HG03520 (cell line): ENCODE results near the gene KCNA5.

Experiments
- ATAC-seq: cut with Tn5 transposase; IDR thresholded peaks from one replicate; pipeline ENCODE4 v1.9.1; 2021; ENCODE audit warnings: mild to moderate bottlenecking, moderate library complexity; ENCODE audit not compliant: unreplicated experiment

Gene KCNA5

DNA sequence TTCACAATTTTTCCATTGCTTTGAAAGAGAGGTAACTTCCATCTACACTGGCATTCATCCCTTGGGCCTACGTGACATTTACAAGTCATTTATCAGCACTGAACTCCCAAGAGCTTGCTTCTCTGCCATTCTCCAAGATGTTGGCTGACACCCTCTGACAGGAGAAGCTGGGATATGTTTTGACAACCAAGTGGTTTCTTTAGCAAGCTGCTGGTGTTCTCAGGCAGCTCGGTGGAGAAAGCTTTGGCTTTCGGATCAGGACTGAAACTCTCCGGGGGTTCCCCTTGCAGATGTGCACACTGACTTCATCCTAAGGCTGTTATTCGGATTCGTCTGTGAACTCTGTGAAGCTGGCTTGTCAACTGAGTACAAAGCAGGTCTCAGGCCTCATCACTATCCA lies 15.7 kb downstream of the KCNA5 start:
- no peak for ATAC-seq

DNA sequence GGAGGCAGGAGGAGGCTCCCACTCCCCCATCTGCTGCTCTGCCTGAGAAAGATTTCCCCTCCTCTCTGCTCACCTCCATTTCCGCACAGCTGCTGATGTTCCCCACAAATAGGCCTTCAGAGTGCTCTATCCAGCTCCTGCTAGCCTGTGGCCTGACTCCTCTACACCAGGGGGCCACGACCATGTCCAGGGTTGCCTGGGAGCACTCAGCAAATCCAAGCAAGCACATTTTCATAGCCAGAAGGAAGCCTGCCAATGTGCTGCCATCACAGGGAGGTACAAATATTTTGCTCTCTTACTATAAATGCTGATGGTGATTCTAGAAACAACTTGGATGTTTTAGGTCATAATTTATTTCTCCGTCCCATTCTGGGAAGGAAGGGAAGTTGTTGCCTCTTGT lies 17.3 kb downstream of the KCNA5 start:
- no peak for ATAC-seq

DNA sequence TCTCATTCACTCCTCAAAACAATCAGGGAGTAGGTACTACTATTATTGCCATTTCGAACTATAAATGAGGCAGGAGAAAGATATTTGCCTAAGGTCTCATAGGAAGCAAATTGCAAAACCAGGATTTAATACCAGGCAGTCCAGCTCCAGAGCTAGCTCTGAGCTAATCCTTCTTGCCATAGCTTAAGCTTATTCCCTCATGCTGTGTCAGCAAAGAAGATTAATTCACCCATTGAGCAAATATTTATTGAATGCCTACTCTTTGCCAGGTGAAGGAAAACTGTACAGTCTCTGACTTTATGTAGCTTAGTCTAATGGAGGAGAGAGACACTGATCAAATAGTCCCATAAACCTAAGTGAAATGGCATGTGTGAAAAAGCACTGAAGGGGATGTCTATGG lies 19.5 kb downstream of the KCNA5 start:
- no peak for ATAC-seq

DNA sequence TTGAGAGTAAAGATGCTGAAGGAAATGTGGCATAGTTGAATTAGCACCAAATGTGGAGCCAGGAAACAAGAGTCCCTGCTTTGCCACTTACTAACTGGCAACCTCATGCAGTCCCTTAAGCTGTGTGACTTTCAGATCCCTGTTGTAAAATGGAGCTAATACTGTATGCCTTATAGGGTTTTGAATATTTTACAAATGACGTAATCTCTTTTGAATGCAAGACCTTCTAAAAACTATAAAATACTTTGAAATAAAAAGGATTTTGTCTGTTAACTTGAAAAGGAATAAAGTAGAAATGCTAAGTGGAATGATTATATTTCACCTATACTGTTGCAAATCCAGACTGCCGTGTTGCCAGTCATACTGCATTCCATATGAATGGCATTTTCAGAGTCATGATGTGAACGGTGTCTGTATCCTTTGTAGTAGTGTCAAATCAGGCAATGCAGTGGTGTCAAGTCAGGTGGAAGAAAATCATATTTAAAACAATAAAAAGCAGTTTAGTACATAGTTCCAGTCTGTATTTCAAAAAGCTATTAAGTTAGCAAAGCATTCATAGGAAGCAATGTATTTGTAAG lies 21.3 kb downstream of the KCNA5 start:
- ATAC-seq = no peak

DNA sequence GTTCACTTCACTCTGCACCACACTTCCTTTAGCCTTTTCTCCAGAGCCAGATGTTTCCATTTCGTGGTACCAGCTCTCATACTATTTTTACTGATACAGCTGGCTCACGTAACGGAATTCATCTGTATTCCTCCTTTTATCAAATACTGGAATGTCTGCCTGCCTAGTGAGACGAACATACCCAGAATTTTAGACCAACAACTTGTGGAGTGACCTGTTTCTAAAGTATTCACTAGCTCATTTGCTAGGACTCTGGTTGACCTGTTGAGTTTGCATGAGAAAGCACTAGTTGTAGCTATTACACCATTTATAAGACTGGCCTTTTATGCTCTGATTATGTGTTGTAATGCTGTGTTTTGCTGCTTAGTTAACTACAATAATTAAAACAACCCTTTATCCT lies 22.6 kb downstream of the KCNA5 start:
- ATAC-seq = no peak

DNA sequence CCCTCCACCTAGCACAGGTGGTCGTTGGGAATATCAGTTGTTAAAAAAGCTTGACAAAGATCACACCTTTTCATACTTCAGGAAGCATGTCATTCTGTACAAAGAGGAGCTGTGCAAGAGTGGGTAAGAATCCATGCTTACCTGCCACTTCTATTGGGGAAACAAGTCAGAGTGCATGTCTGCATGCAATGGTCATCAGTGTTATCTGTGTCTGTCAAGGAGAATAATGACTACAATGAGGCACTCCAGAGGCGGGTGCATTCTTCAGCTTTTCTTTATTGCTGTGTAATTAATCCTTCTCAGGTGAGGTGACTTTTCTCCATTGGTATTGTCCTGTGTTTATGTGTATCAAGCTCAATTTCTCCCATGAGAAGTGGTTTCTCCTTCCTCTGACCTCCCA lies 24.4 kb downstream of the KCNA5 start:
- ATAC-seq = no peak

DNA sequence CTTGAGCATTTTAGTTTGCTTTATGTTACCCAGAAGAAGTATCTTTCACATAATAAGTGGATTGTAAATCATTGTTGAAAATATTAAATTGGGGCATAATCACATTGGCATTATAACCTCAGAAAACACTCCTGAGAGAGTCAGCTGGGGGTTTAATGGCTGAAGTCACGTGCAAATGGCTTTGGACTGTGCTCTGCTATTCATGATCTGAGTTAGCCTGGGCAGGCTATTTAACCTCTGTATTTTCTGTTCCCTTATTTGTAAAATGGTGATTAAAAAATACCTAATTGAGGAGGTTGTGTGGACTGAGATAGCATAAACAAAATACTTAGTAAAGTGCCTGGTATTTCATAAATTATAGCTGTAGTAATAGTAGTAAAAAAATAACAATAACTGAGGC lies 24.9 kb downstream of the KCNA5 start:
- no peak for ATAC-seq

DNA sequence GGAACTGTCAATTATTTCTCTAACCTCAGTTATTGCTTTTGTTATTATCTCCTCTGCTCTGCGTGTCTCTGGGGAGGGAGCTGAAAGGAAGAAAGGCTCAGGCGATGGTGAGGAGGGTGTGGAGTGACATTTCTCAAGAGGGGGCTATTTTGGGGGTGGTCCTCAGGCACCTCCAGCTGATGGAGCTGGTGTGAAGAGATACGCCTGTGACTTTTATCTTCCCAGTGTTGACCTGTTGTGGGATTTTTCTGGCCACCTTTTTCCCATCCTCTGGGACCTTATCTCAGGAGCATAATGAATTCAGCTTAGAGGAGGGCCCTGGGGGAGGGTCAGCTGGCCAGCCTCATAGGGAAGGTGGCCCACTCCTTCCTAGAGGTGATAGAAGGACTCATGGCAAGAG lies 26.4 kb downstream of the KCNA5 start:
- ATAC-seq = no peak

DNA sequence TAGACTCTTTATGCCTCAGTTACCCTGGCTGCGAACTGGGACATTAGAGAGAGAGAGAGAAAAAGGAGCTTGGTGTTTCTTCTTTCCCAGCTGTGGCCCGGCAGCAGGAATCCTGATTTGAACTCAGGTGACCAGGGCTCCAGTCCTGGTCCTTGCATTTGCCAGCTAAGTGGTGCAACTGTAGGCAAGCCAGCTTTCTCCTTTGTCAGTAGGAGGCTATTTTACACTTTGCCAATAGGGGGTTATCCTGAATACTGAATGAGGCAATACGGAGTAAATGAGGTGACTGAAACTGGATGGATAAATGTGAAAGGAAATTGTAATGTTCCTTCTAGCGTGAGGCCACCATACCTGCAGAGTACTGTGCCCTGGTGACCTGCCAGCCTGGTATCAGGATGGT lies 27.8 kb downstream of the KCNA5 start:
- ATAC-seq = no peak

DNA sequence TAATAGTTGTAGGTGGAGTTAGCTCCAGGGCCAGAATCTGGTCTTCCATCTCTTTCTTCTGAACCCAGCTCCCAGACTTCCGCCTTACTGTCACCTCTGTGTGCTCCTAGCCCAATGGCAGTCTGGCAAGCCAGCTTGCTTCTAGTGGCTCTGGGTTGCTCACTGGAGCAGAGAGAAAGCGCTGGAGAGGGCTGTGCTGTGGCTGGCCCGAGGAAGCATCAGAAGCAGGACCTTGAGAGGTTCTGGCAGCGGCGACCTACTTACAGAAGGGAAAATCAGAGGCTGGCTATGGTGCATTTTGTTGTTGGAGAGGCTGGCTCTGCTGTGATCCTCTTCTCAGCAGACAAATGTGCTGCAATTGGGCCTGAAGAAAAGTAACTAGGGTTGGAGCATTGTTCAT lies 28.6 kb downstream of the KCNA5 start:
- ATAC-seq = no peak

DNA sequence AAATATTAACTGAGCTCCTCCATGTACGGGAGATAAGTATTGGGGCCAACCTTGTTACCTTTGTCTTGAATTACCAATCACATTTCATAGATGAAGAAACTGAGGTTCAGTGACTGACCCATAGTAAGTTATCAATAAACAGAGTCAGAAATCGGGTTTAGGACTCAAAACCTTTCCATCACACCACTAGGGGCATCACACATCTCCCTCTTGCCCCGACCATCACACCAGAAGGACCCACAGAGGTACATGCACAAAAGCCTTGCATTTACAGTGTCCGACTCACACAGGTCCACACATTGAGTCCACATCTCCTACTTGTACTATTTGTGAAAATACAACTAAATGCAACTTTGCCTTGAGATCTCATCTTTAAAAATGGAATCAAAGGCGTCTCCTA lies 29.4 kb downstream of the KCNA5 start:
- ATAC-seq = no peak

DNA sequence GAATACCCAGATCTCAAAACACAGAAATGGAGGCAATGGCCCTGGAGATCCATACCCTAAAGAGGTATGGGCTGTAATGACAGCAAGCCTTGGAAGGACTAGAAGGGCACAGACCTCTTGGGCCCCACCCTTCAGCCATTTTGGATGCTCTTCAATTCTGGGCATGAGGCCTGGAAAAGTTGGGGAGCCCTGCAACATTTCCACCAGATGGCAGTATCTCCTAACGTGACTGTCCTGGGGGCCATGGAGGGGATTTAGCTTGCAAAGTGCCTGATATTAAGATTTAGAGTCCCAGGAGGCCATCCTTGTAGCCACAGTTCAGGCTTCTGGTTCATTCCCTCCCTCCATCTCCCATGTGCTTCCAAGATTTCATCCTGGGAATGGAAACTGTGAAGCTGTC lies 30.2 kb downstream of the KCNA5 start:
- ATAC-seq = no peak

DNA sequence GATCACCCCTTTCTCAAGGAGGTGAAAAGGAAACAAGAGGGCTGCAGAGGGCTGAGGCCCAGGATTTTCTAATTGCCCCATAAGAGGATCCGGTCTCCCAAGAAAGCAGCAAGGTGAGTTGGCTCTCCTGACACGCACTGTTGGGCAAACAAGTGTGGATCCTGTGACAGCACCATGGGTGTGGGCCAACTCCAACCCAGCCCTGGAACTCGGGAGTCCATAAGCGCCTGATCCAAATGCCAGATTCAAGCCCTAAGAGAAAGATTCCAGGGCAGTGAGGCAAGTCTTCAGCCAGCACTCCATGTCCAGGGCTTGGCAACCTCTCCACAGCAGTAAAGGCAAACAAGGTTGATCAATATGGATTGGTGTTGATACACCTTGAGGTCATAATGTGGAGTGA lies 33.1 kb downstream of the KCNA5 start:
- no peak for ATAC-seq

DNA sequence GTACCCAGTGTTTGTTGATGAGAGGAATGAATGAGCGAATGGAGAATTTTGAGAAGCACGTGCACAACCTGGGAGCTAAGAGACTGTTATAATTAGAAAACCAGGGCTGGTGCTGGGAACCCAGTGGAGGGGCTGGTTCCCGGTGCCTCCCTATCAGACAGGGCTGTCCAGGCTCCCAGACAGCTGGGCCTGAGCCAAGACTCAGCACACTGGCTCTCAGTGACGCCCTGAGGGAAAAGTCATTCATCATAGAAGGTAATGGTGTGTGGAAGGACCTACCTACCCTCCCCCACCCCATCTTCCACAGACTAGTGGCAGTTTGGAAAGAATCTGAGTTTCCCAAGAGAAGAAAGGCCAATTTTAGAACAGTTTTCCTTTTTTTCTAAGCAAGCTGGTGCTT lies 34.7 kb downstream of the KCNA5 start:
- no peak for ATAC-seq

DNA sequence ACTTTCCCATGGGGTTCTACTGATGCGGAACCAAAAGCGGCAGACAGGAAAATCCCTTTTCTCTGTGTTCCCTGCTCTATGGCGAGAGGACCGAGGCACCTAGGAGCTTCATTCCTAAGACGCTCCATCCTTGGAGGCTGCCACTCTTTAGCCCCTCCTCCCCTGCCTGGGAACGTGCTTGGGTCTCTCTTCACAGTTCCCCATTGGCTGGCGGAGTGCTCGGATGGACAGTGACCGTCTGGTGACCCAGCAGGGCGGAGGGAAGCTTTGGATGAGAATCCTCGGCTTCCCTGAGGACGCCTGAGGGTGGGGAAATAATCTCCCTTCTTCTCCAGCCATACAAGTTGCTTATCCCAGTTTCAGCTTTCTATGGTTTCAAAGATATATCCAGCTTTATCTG lies 37.3 kb downstream of the KCNA5 start:
- no peak for ATAC-seq

DNA sequence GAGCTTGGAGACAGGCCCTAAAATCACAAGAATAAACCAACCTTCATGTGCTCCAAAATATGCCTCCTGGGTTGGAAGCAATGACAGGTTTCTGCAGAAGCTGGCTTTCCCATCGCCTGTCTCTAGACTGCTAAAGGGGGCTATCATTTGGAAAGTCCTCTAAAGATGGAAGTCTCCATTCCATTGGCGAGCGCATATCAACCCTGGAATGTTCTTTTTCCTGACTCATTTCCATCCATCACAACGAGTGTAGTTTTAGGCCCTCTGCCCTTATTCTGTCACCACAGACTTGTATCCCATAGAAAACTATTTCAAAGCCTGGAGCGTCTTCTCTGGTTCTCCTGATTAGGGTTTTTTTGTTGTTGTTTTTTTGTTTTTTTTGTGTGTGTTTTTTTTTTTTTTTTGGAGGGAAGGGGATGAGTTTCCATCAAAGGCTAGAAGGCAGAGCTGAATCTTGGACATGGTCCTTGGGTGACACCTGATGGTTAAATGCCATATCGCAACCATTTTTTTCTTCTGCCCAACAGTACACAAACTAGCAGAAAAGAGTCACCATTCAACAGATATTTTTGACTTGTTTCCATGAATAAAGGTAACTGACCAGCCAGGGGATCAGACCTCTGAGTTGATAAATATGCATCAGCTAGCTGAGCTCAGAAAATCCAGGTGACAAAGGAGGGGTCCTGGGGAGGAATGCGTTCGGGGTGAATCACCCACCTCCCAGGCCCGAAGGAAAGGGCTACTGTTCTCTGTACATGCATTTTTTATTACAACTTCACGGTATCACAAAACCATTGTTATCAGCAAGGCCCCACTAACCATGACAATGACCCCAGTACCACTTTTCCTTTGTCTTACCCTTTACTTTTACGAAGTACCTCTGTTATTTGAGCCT lies 40.5 kb downstream of the KCNA5 start:
- no peak for ATAC-seq

DNA sequence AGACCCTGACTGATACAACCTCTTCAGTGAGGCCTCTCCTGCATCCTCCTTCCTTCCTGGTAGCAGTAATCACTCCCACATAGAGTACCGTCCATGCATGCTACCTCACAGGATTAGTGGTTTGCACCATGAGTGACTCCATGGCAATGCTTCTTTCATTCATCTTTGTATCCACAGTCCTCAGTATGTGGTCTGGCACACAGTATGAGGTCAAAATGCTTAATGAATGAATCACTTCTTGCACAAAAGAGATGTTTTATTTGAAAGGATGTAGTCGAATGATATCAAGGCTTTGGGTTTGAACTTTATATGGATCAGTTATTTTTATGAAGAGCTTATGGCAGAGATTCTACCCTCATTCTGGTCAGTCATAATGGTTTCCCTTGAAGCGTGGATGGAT lies 42.2 kb downstream of the KCNA5 start:
- no peak for ATAC-seq

DNA sequence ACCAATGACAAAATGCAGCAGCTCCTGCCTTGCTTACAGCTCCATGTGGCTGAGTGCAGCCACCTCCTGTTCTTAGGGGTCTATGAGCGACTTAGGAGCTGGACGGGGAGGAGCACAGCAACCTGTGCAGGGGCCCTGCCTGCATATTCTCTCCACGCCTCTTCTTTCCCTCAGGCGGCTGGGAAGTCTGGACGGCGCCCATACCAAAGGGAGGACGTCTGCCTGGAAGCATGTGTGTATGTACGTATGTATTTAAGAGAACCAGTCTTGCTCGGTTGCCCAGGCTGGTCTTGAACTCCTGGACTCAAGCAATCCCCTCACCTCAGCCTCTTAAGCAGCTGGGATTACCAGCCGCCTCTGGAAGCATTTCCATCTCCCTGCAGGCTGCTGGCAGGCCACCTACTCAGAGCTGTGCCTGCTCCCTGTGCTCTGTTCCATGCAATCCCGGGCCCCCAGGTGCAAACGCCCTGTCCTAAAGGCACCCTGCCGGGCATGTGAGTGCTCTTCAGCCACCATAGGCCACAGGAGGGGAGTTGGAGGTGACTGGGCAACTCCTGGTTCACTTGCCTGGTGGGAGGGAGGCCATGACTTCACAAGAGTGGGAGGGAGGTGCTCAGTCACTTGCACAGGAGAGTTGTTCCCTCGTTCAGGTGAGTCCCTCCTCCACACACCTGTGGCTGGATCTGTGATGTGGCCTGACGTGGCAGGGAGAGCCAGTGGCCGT lies 44.3 kb downstream of the KCNA5 start:
- no peak for ATAC-seq

DNA sequence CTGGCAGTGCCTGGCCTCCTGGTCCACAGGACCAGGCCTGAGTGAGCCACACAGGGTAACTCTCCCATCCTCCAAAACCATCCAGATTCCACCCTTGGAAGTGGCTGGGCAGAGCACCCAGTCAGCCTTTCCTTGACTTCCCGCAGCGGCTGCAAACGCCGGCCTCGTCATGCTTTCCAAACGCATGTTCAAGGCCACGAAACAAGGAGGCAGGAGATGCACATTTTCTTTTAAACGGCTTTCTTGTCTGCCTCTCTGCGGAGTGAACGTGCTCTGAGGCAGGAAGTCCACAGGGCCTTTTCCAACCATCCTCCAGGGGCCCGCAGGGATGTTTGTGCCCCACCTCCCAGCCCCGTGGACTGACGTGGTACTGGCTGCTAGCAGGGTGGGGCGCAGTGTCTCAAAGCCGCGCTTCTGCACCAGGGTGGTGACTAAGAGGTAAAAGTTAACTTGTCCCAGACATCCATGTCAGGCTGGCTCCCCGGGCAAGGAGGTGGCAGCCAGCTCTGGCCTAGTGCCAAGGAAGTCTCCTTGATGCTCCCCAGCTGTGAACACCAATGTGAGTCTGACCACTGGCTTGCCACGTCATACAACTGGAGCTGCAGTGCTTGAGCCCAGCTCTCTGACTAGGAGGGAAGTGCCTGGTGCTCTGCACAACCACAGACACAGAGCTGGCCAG lies 45.0 kb downstream of the KCNA5 start:
- ATAC-seq = no peak

DNA sequence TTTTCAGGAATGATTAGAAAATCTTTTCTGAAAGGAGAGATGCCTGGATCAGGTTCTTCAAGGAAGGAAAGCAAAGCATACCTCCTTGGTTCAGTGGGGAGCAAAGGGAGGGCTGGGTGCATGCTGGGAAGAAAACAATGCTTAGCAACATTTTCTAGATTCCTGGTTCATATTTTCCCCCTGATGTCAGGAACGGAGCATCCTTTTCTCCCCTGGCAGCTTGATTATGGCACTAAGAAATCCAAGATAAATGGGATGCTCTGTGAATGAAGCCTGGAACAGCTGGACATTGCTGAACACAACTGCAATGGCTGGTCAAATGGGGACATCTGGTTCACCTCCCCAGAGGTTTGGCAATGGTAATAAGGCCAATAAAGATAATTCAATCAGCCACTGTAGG lies 50.9 kb downstream of the KCNA5 start:
- no peak for ATAC-seq

DNA sequence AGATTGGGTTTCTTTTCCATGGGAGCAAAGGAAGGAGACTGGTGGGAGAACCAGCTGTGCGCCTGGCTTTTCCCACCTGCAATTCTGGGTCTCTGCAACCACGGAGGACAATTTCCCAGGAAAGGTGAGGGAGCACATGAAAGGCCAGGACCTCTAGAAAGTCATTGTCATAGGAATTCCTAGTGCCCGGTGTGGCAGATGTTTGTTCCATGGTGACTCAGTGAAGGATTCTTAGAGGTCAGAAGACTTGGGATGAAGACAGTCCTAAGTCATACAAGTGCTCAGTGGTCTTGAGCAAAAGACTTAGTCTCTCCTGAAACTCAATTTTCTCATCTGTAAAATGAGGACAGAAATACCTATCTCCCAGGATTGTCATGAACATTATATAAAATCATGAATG lies 51.3 kb downstream of the KCNA5 start:
- ATAC-seq = no peak
